IMR-90 (cell line): Measurements from ENCODE around the gene PRPS1L1. TPM values are rescaled to one million over a fixed set of nuclear protein-coding genes. Genes with fewer than 3 reads are reported as not detected.

Experiments used
- ATAC-seq: fragments of 200-7000 bp; cut with Tn5 transposase; 2 replicates; pipeline ENCODE4 v1.9.1; 2020; ENCODE audit warnings: low read depth, mild to moderate bottlenecking, moderate library complexity
- BruUV-seq: library from RNA; stranded (reverse); fragments of 400-500 nt; replicated peaks from 2 replicates; lab custom pipeline; 2021; lab: Mats Ljungman, UMichigan
- CTCF ChIA-PET: fragments of 300-600 bp; formaldehyde crosslinking; extraction: SDS; loops from one replicate; lab custom pipeline; 2021; ENCODE audit warnings: antibody characterized with exemption; lab: Yijun Ruan, JAX
- POLR2A ChIA-PET: fragments of 300-600 bp; sonication (Branson Sonifier 250); formaldehyde crosslinking; loops from one replicate; lab custom pipeline; 2022; ENCODE audit warnings: antibody characterized with exemption; ENCODE audit not compliant: unreplicated experiment; lab: Charles Lee
- DNase-seq: peaks from one replicate; pipeline ENCODE4 v3.0.0; 2013
- H2AFZ ChIP-seq: replicated peaks from 2 replicates; pipeline ENCODE3; 2013; ENCODE audit warnings: low read length, mild to moderate bottlenecking; ENCODE audit not compliant: poor library complexity
- H2AK5ac ChIP-seq: 2 replicates; pipeline ENCODE4 v1.6.1; 2013; ENCODE audit warnings: low read depth, low read length, inconsistent platforms
- H2AK9ac ChIP-seq: replicated peaks from 2 replicates; pipeline ENCODE3; 2013; ENCODE audit warnings: mild to moderate bottlenecking, low read depth, low read length, moderate library complexity; ENCODE audit not compliant: poor library complexity
- H2BK120ac ChIP-seq: 2 replicates; pipeline ENCODE4 v1.6.1; 2013; ENCODE audit warnings: low read depth, low read length, inconsistent platforms
- H2BK15ac ChIP-seq: 3 replicates; pipeline ENCODE4 v1.6.1; 2013; ENCODE audit warnings: low read depth, low read length, inconsistent platforms
- H2BK20ac ChIP-seq: 2 replicates; pipeline ENCODE4 v1.6.1; 2013; ENCODE audit warnings: low read depth, mild to moderate bottlenecking, inconsistent platforms, low read length, moderate library complexity
- H2BK5ac ChIP-seq: 2 replicates; pipeline ENCODE4 v1.6.1; 2013; ENCODE audit warnings: mild to moderate bottlenecking, low read depth, low read length, inconsistent platforms; ENCODE audit not compliant: poor library complexity, severe bottlenecking
- H3K14ac ChIP-seq: replicated peaks from 2 replicates; pipeline ENCODE4 v1.6.1; 2013; ENCODE audit warnings: low read depth, low read length, inconsistent platforms
- H3K18ac ChIP-seq: 2 replicates; pipeline ENCODE4 v1.6.1; 2013; ENCODE audit warnings: low read depth, low read length, control low read depth
- H3K23ac ChIP-seq: 2 replicates; pipeline ENCODE4 v1.6.1; 2013; ENCODE audit warnings: low read depth, low read length, inconsistent platforms
- H3K27ac ChIP-seq: 2 replicates; pipeline ENCODE4 v1.5.1; 2013; ENCODE audit warnings: mild to moderate bottlenecking, control low read depth, low read length; ENCODE audit not compliant: insufficient read depth
- H3K27me3 ChIP-seq: 2 replicates; pipeline ENCODE4 v1.6.1; 2013; ENCODE audit warnings: low read length; ENCODE audit not compliant: control insufficient read depth, insufficient read depth
- H3K36me3 ChIP-seq: 2 replicates; pipeline ENCODE4 v1.6.1; 2013; ENCODE audit warnings: low read length, mixed read lengths; ENCODE audit not compliant: control insufficient read depth, insufficient read depth
- H3K4ac ChIP-seq: 2 replicates; pipeline ENCODE4 v1.6.1; 2013; ENCODE audit warnings: low read depth, low read length, inconsistent platforms
- H3K4me1 ChIP-seq: 2 replicates; pipeline ENCODE4 v1.6.1; 2013; ENCODE audit warnings: low read length, mixed read lengths; ENCODE audit not compliant: control insufficient read depth, insufficient read depth
- H3K4me2 ChIP-seq: 2 replicates; pipeline ENCODE4 v1.6.1; 2013; ENCODE audit warnings: low read depth, mild to moderate bottlenecking, control low read depth, low read length, moderate library complexity
- H3K4me3 ChIP-seq: 2 replicates; pipeline ENCODE4 v1.5.1; 2013; ENCODE audit warnings: low read depth, mild to moderate bottlenecking, control low read depth, low read length, moderate library complexity; ENCODE audit not compliant: insufficient read depth
- H3K56ac ChIP-seq: 2 replicates; pipeline ENCODE4 v1.6.1; 2013; ENCODE audit warnings: low read length, inconsistent platforms; ENCODE audit not compliant: insufficient read depth; ENCODE audit errors: extremely low read depth
- H3K79me1 ChIP-seq, 2 experiments: 2 replicates each; pipeline ENCODE4 v1.6.1; 2013; ENCODE audit warnings: low read length in 2 of 2, inconsistent platforms in 1 of 2, low read depth in 1 of 2
- H3K9ac ChIP-seq: 2 replicates; pipeline ENCODE4 v1.6.1; 2013; ENCODE audit warnings: low read depth, low read length, control low read depth
- H3K9me1 ChIP-seq: 2 replicates; pipeline ENCODE4 v1.6.1; 2013; ENCODE audit warnings: low read length, inconsistent platforms; ENCODE audit not compliant: insufficient read depth
- H3K9me3 ChIP-seq: 2 replicates; pipeline ENCODE4 v1.6.1; 2013; ENCODE audit warnings: low read length; ENCODE audit not compliant: control insufficient read depth, insufficient read depth
- H4K20me1 ChIP-seq: 2 replicates; pipeline ENCODE4 v1.6.1; 2013; ENCODE audit warnings: low read length, inconsistent platforms; ENCODE audit not compliant: insufficient read depth
- H4K5ac ChIP-seq: 2 replicates; pipeline ENCODE4 v1.6.1; 2013; ENCODE audit warnings: mild to moderate bottlenecking, low read depth, low read length, control low read depth
- H4K8ac ChIP-seq, 2 experiments: 2 replicates each; pipeline ENCODE4 v1.6.1; 2013; ENCODE audit warnings: low read depth in 2 of 2, low read length in 2 of 2, control low read depth in 1 of 2, inconsistent platforms in 1 of 2
- H4K91ac ChIP-seq: 2 replicates; pipeline ENCODE4 v1.6.1; 2013; ENCODE audit warnings: low read depth, low read length, inconsistent platforms; ENCODE audit not compliant: insufficient read depth
- BHLHE40 ChIP-seq: fragments of 150-350 bp; IDR thresholded peaks from 2 replicates; pipeline ENCODE4 v1.6.1; 2016; ENCODE audit warnings: mild to moderate bottlenecking, low read depth, low read length
- CEBPB ChIP-seq: IDR thresholded peaks from 2 replicates; pipeline ENCODE4 v1.6.1; 2012; ENCODE audit warnings: low read depth, low read length, improper control_type of control experiment
- CHD1 ChIP-seq: IDR thresholded peaks from 2 replicates; pipeline ENCODE4 v1.6.1; 2012; ENCODE audit warnings: low read depth, low read length, improper control_type of control experiment
- FOS ChIP-seq: fragments of 150-350 bp; IDR thresholded peaks from 2 replicates; pipeline ENCODE4 v1.6.1; 2016; ENCODE audit warnings: low read depth, low read length
- MAFK ChIP-seq: IDR thresholded peaks from 2 replicates; pipeline ENCODE4 v1.6.1; 2012; ENCODE audit warnings: low read depth, low read length, improper control_type of control experiment
- MAZ ChIP-seq: IDR thresholded peaks from 2 replicates; pipeline ENCODE4 v1.6.1; 2012; ENCODE audit warnings: low read depth, mild to moderate bottlenecking, low read length, improper control_type of control experiment, moderate library complexity, borderline replicate concordance
- RCOR1 ChIP-seq: IDR thresholded peaks from 2 replicates; pipeline ENCODE4 v1.6.1; 2012; ENCODE audit warnings: mild to moderate bottlenecking, low read length, improper control_type of control experiment; ENCODE audit not compliant: insufficient replicate concordance
- RFX5 ChIP-seq: IDR thresholded peaks from 2 replicates; pipeline ENCODE4 v1.8.0; 2012; ENCODE audit warnings: low read depth, mild to moderate bottlenecking, low read length, moderate library complexity
- SMC3 ChIP-seq: fragments of 150-350 bp; IDR thresholded peaks from 2 replicates; pipeline ENCODE4 v1.6.1; 2016; ENCODE audit warnings: low read depth, mild to moderate bottlenecking, antibody characterized with exemption, low read length, moderate library complexity
- WGBS, 2 experiments: methylation state at CpG; one replicate each; pipeline versions ENCODE4 v1.1.5 to v1.1.7; 2013; ENCODE audit warnings: missing lambda C conversion rate in 2 of 2; ENCODE audit not compliant: insufficient read length in 1 of 2; ENCODE audit errors: extremely low coverage in 2 of 2; 5-methylcytosine and 5-hydroxymethylcytosine counted together
- dilution Hi-C: fragments of 300-500 bp; cut with HindIII; formaldehyde crosslinking; loops from one replicate; pipeline ENCODE4 v1.14.3; 2018; ENCODE audit warnings: low sequenced_read_pairs; ENCODE audit not compliant: unreplicated experiment
- in situ Hi-C: fragments of 300-500 bp; cut with MboI; formaldehyde crosslinking; loops from 3 replicates; pipeline ENCODE4 v1.14.3; 2019; ENCODE audit warnings: low sequenced_read_pairs, inconsistent platforms, mixed read lengths
- intact Hi-C: fragments of 100-400 bp; cut with micrococcal nuclease; formaldehyde crosslinking; loops from 2 replicates; pipeline ENCODE4 v1.10.0; 2022
- polyA plus RNA-seq, 3 experiments: library from polyadenylated mRNA; depleted of rRNA; stranded (reverse); fragments of >200 nt; gene quantifications; 2 replicates each; pipeline ENCODE4 v1.2.3, GENCODE V29; 2012; ENCODE audit warnings: low replicate concordance in 1 of 3
- total RNA-seq: library from RNA; depleted of rRNA; stranded (reverse); fragments of >200 nt; gene quantifications from 2 replicates; pipeline ENCODE4 v1.2.3, GENCODE V29; 2012
- TF ChIP-seq, protein P1 (sequence below): fragments of 150-350 bp; IDR thresholded peaks from 2 replicates; pipeline ENCODE4 v1.6.1; 2016; ENCODE audit warnings: low read depth, mild to moderate bottlenecking, low read length, moderate library complexity, borderline replicate concordance
- TF ChIP-seq, protein P2 (sequence below): conservative IDR thresholded peaks from 2 replicates; pipeline ENCODE4 v1.5.1; 2012; ENCODE audit warnings: mild to moderate bottlenecking, low read depth, low read length, improper control_type of control experiment
- TF ChIP-seq, protein P3 (sequence below): fragments of 150-350 bp; IDR thresholded peaks from 2 replicates; pipeline ENCODE4 v1.6.1; 2017; ENCODE audit warnings: mild to moderate bottlenecking, antibody characterized with exemption, low read length, low read depth

PRPS1L1 gene
- total and polyA plus RNA-seq, 2 of the 4 experiments (the other 2 are of a cell fraction) = not detected

DNA sequence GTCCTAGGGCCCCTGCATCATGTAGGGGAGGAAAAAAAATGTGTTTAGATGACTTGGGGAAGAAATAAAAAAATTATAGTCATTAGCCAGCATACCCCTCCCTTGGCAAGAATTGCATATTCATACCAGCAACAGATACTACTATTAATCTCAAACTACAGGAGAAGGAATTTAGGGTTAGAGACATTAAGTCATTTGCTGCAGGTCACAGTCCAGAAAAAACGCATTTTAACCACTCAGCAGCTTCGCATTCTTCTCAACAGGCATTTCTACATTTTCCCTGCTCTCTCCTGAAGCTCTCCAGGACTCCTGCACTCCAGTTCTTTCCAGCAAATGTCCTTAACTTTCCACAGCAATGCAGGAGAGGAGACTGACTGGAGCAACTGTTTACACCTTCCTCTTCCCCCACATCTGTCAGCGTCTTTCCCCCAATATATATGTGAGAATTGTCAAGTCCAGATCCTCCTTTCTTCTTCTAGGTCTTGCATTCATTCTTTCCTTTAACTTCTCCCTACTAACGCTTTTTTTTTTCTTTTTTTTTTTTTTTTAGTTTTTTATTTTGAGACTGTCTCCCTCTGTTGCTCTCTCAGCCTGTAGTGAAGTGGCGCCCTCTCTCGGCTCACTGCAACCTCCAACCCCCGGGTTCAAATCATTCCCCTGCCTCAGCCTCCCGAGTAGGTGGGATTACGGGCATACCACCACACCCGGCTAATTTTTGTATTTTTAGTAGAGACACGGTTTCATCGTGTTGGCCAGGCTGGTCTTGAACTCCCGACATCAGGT is 35.6 kb downstream of the PRPS1L1 start:
- Histone ChIP-seq H3K9ac (no peak overlapping the region), H4K5ac (no peak overlapping the region), H3K4ac (no peak overlapping the region), H3K4me1 (no peaks in the 10 kb centered on the region; the same call in 1 of the 2 replicates), H3K14ac (no peak overlapping the region), H4K8ac (no peak overlapping the region), H3K56ac (no peak overlapping the region), H4K20me1 (no peaks in the 10 kb centered on the region), H3K79me1 (no peaks in the 10 kb centered on the region), H3K23ac (no peak overlapping the region), H3K18ac (no peak overlapping the region), H3K9me1 (no peaks in the 10 kb centered on the region), H2AFZ (no peak overlapping the region), H2BK120ac (no peak overlapping the region), H3K4me3 (no peak overlapping the region), H3K4me2 (no peak overlapping the region), H2BK20ac (no peak overlapping the region), H2BK15ac (no peak overlapping the region), H3K27ac (no peak overlapping the region), H4K91ac (no peak overlapping the region), H3K9me3 (no peaks in the 10 kb centered on the region), H3K27me3 (no peaks in the 10 kb centered on the region), H2BK5ac (no peak overlapping the region), H2AK9ac (no peak overlapping the region), H2AK5ac (no peak overlapping the region), H3K36me3 (no peaks in the 10 kb centered on the region)
- no peak for ATAC-seq
- BruUV-seq = no TSS peak
- intact Hi-C loops (no loop called here), in situ Hi-C loops (no loop called here), dilution Hi-C loops (no loop called here)
- CTCF ChIA-PET = interaction anchor here (0.7 to 1.1 kb wide), 2 partner anchors 154 to 222 kb away, joined by 3 read pairs; no protein-coding TSS in a partner anchor
- WGBS, 2 experiments = 83% methylated on average over 1 of the region's 13 CpGs; no CpG with 5 or more reads in 1 of the 2 experiments
- POLR2A ChIA-PET = no interaction called here
- no peak for DNase-seq
- no peak for TF ChIP-seq CHD1
- TF ChIP-seq RCOR1 = no peak
- TF ChIP-seq, protein P1, sequence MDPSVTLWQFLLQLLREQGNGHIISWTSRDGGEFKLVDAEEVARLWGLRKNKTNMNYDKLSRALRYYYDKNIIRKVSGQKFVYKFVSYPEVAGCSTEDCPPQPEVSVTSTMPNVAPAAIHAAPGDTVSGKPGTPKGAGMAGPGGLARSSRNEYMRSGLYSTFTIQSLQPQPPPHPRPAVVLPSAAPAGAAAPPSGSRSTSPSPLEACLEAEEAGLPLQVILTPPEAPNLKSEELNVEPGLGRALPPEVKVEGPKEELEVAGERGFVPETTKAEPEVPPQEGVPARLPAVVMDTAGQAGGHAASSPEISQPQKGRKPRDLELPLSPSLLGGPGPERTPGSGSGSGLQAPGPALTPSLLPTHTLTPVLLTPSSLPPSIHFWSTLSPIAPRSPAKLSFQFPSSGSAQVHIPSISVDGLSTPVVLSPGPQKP = no peak
- TF ChIP-seq SMC3 = peak; percentile 22; the same call in 1 of the 2 replicates
- TF ChIP-seq BHLHE40 = no peak
- no peak for TF ChIP-seq RFX5
- TF ChIP-seq FOS = no peak
- TF ChIP-seq MAZ = no peak
- no peak for TF ChIP-seq MAFK
- TF ChIP-seq CEBPB = no peak
- TF ChIP-seq, protein P2, sequence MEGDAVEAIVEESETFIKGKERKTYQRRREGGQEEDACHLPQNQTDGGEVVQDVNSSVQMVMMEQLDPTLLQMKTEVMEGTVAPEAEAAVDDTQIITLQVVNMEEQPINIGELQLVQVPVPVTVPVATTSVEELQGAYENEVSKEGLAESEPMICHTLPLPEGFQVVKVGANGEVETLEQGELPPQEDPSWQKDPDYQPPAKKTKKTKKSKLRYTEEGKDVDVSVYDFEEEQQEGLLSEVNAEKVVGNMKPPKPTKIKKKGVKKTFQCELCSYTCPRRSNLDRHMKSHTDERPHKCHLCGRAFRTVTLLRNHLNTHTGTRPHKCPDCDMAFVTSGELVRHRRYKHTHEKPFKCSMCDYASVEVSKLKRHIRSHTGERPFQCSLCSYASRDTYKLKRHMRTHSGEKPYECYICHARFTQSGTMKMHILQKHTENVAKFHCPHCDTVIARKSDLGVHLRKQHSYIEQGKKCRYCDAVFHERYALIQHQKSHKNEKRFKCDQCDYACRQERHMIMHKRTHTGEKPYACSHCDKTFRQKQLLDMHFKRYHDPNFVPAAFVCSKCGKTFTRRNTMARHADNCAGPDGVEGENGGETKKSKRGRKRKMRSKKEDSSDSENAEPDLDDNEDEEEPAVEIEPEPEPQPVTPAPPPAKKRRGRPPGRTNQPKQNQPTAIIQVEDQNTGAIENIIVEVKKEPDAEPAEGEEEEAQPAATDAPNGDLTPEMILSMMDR = peak; percentile 20; the same call in 1 of the 2 replicates
- TF ChIP-seq, protein P3, sequence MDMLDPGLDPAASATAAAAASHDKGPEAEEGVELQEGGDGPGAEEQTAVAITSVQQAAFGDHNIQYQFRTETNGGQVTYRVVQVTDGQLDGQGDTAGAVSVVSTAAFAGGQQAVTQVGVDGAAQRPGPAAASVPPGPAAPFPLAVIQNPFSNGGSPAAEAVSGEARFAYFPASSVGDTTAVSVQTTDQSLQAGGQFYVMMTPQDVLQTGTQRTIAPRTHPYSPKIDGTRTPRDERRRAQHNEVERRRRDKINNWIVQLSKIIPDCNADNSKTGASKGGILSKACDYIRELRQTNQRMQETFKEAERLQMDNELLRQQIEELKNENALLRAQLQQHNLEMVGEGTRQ = no peak
